Measurements from ENCODE around the gene AGBL3.

The AGBL3 gene

GRCh38 chr7:135147899-135148721, 161.8 kb downstream of the AGBL3 start, which contains the start of gene TMEM140:
Gene TMEM140, plus strand, starts transcription at chr7:135148072. Its CDS starts 16,370 bp downstream, at chr7:135164442.
- no peak for DNase-seq (ENCODE audit: low read depth in 2 of 2)

- DNase-seq (ENCODE audit: low read depth in 2 of 2), result no peak
Observed at GRCh38 chr7:135150072-135150782, 163.9 kb downstream of the AGBL3 start.

GRCh38 chr7:135151132-135151531, 164.8 kb downstream of the AGBL3 start:
- DNase-seq (ENCODE audit: low read depth in 2 of 2), result no peak

GRCh38 chr7:135151533-135151932, 165.2 kb downstream of the AGBL3 start:
- no peak for DNase-seq (ENCODE audit: low read depth in 2 of 2)

GRCh38 chr7:135152442-135152841, 166.1 kb downstream of the AGBL3 start:
- DNase-seq (ENCODE audit: low read depth in 2 of 2), result no peak

- no peak for DNase-seq (ENCODE audit: low read depth in 2 of 2)
Observed at GRCh38 chr7:135154734-135155133, 168.4 kb downstream of the AGBL3 start.

GRCh38 chr7:135156290-135156689, 170.0 kb downstream of the AGBL3 start:
- no peak for DNase-seq (ENCODE audit: low read depth in 2 of 2)

GRCh38 chr7:135158141-135158655, 171.9 kb downstream of the AGBL3 start:
- no peak for DNase-seq (ENCODE audit: low read depth in 2 of 2)

- DNase-seq (ENCODE audit: low read depth in 2 of 2), result no peak
Observed at GRCh38 chr7:135158874-135159273, 172.6 kb downstream of the AGBL3 start.

- DNase-seq (ENCODE audit: low read depth in 2 of 2), result no peak
Observed at GRCh38 chr7:135159359-135160085, 173.2 kb downstream of the AGBL3 start.

GRCh38 chr7:135160098-135160857, 174.0 kb downstream of the AGBL3 start:
- DNase-seq (ENCODE audit: low read depth in 2 of 2), result no peak

GRCh38 chr7:135160858-135161653, 174.7 kb downstream of the AGBL3 start:
- DNase-seq (ENCODE audit: low read depth in 2 of 2), result no peak

- DNase-seq (ENCODE audit: low read depth in 2 of 2), result no peak
Observed at GRCh38 chr7:135161669-135162068, 175.4 kb downstream of the AGBL3 start.

GRCh38 chr7:135162382-135163001, 176.2 kb downstream of the AGBL3 start:
- no peak for DNase-seq (ENCODE audit: low read depth in 2 of 2)

GRCh38 chr7:135164357-135165061, 178.2 kb downstream of the AGBL3 start:
- no peak for DNase-seq (ENCODE audit: low read depth in 2 of 2)

- DNase-seq (ENCODE audit: low read depth in 2 of 2), result no peak
Observed at GRCh38 chr7:135165862-135166261, 179.6 kb downstream of the AGBL3 start.

GRCh38 chr7:135166338-135166990, 180.2 kb downstream of the AGBL3 start:
- DNase-seq (ENCODE audit: low read depth in 2 of 2), result no peak

- DNase-seq (ENCODE audit: low read depth in 2 of 2), result no peak
Observed at GRCh38 chr7:135167365-135167917, 181.1 kb downstream of the AGBL3 start.

GRCh38 chr7:135168001-135168400, 181.7 kb downstream of the AGBL3 start:
- DNase-seq (ENCODE audit: low read depth in 2 of 2), result no peak
